HG02610 (cell line): Measurements from ENCODE around the gene PIWIL1.

ENCODE experiments used
- ATAC-seq: cut with Tn5 transposase; IDR thresholded peaks from one replicate; pipeline ENCODE4 v1.9.1; 2021; ENCODE audit warnings: mild to moderate bottlenecking, moderate library complexity; ENCODE audit not compliant: unreplicated experiment

The PIWIL1 gene

GRCh38 chr12:130369816-130370215, 32.1 kb downstream of the PIWIL1 start:
- no peak for ATAC-seq

- no peak for ATAC-seq
These were observed 33.6 kb downstream of the PIWIL1 start for GRCh38 chr12:130371296-130371695.

GRCh38 chr12:130372936-130373335, 35.2 kb downstream of the PIWIL1 start:
- ATAC-seq, result no peak

GRCh38 chr12:130374083-130374482, 36.4 kb downstream of the PIWIL1 start:
- ATAC-seq, result no peak

- no peak for ATAC-seq
These were observed 37.9 kb downstream of the PIWIL1 start for GRCh38 chr12:130375296-130376287.

- no peak for ATAC-seq
These were observed 45.1 kb downstream of the PIWIL1 start for GRCh38 chr12:130382818-130383217.

GRCh38 chr12:130384234-130384633, 46.5 kb downstream of the PIWIL1 start:
- no peak for ATAC-seq

GRCh38 chr12:130385193-130385592, 47.5 kb downstream of the PIWIL1 start:
- ATAC-seq, result no peak

- no peak for ATAC-seq
These were observed 53.5 kb downstream of the PIWIL1 start for GRCh38 chr12:130391186-130391585.

GRCh38 chr12:130394906-130395305, 57.2 kb downstream of the PIWIL1 start:
- no peak for ATAC-seq

- ATAC-seq, result no peak
These were observed 59.0 kb downstream of the PIWIL1 start for GRCh38 chr12:130396667-130397066.

- no peak for ATAC-seq
These were observed 60.6 kb downstream of the PIWIL1 start for GRCh38 chr12:130398100-130398848.

- no peak for ATAC-seq
These were observed 64.0 kb downstream of the PIWIL1 start for GRCh38 chr12:130401703-130402102.

GRCh38 chr12:130405332-130405731, 67.6 kb downstream of the PIWIL1 start:
- ATAC-seq, result no peak

GRCh38 chr12:130412384-130412783, 74.7 kb downstream of the PIWIL1 start:
- ATAC-seq, result no peak

GRCh38 chr12:130413909-130414308, 76.2 kb downstream of the PIWIL1 start:
- ATAC-seq, result no peak

- no peak for ATAC-seq
These were observed 76.7 kb downstream of the PIWIL1 start for GRCh38 chr12:130414381-130414780.

GRCh38 chr12:130418251-130418650, 80.6 kb downstream of the PIWIL1 start:
- no peak for ATAC-seq

- ATAC-seq, result no peak
These were observed 81.4 kb downstream of the PIWIL1 start for GRCh38 chr12:130419116-130419515.

GRCh38 chr12:130420071-130420470, 82.4 kb downstream of the PIWIL1 start:
- ATAC-seq, result no peak

GRCh38 chr12:130421896-130422295, 84.2 kb downstream of the PIWIL1 start:
- ATAC-seq, result no peak
